Endothelial cell of umbilical vein (primary cell): ENCODE measurements around the gene PLEKHA5. TPM values are rescaled to one million over a fixed set of nuclear protein-coding genes. Genes with fewer than 3 reads are reported as not detected.

Experiments used
- BruUV-seq: library from RNA; stranded (reverse); fragments of 400-500 nt; replicated peaks from 2 replicates; lab custom pipeline; 2021; lab: Mats Ljungman, UMichigan
- CTCF ChIA-PET: fragments of 300-600, 350-600 bp; sonication (Branson Sonifier 250); formaldehyde crosslinking; loops from one replicate; lab custom pipeline; 2021; ENCODE audit warnings: antibody characterized with exemption, inconsistent platforms; lab: Charles Lee
- POLR2A ChIA-PET: fragments of 300-600, 350-600 bp; sonication (Branson Sonifier 250); formaldehyde crosslinking; loops from one replicate; lab custom pipeline; 2021; ENCODE audit warnings: antibody characterized with exemption, inconsistent platforms; lab: Charles Lee
- DNase-seq: peaks from one replicate; pipeline ENCODE4 v3.0.0-alpha.2; 2011; ENCODE audit warnings: low read depth, low spot score
- FAIRE-seq: peaks from 2 replicates; lab custom pipeline; 2011; peaks lifted over from hg19 to GRCh38; lab: Jason Lieb, UNC
- H2AFZ ChIP-seq: 2 replicates; pipeline ENCODE4 v1.6.0; 2012; ENCODE audit warnings: low read depth, low read length, control low read depth, inconsistent platforms
- H3K27ac ChIP-seq: 2 replicates; pipeline ENCODE4 v1.5.1; 2011; ENCODE audit warnings: low read depth, mild to moderate bottlenecking, control low read depth, low read length, moderate library complexity; ENCODE audit not compliant: insufficient read depth
- H3K27me3 ChIP-seq, 2 experiments: 2 replicates each; pipeline versions ENCODE4 v1.6.0 to v1.6.1; 2011; ENCODE audit warnings: low read length in 2 of 2, mixed read lengths in 1 of 2; ENCODE audit not compliant: control insufficient read depth in 2 of 2, insufficient read depth in 2 of 2
- H3K36me3 ChIP-seq, 2 experiments: 2 replicates in 1 of 2; 3 replicates in 1 of 2; pipeline ENCODE4 v1.5.1; 2011; ENCODE audit warnings: low read length in 2 of 2, mild to moderate bottlenecking in 1 of 2, moderate library complexity in 1 of 2; ENCODE audit not compliant: control insufficient read depth in 2 of 2, insufficient read depth in 2 of 2; ENCODE audit errors: extremely low read depth in 1 of 2
- H3K4me1 ChIP-seq: 3 replicates; pipeline ENCODE4 v1.5.1; 2011; ENCODE audit warnings: mild to moderate bottlenecking, low read length; ENCODE audit not compliant: control insufficient read depth, insufficient read depth; ENCODE audit errors: extremely low read depth
- H3K4me2 ChIP-seq: 2 replicates; pipeline ENCODE4 v1.6.1; 2011; ENCODE audit warnings: low read length, control low read depth, mixed read lengths; ENCODE audit not compliant: insufficient read depth
- H3K4me3 ChIP-seq, 3 experiments: fragments of 200-600 bp in 1 of 3; sonication (generic), shearing (Covaris generic) in 1 of 3; replicated peaks in 1 of 3; 2 replicates each; pipeline ENCODE4 v1.5.1; 2011 to 2016; ENCODE audit warnings: control low read depth in 3 of 3, low read length in 3 of 3, mild to moderate bottlenecking in 2 of 3, inconsistent platforms in 1 of 3, low read depth in 1 of 3, moderate library complexity in 1 of 3; ENCODE audit not compliant: insufficient read depth in 1 of 3
- H3K79me2 ChIP-seq: 2 replicates; pipeline ENCODE4 v1.6.0; 2012; ENCODE audit warnings: low read length, inconsistent platforms; ENCODE audit not compliant: control insufficient read depth, insufficient read depth
- H3K9ac ChIP-seq: replicated peaks from 2 replicates; pipeline ENCODE3; 2011; ENCODE audit warnings: low read length, control low read depth; ENCODE audit not compliant: insufficient read depth; ENCODE audit errors: extremely low read depth
- H3K9me1 ChIP-seq: replicated peaks from 3 replicates; pipeline ENCODE4 v1.6.0; 2011; ENCODE audit warnings: mild to moderate bottlenecking, low read length; ENCODE audit not compliant: control insufficient read depth, insufficient read depth; ENCODE audit errors: extremely low read depth
- H3K9me3 ChIP-seq: replicated peaks from 2 replicates; pipeline ENCODE4 v1.5.1; 2012; ENCODE audit warnings: low read length, inconsistent platforms; ENCODE audit not compliant: control insufficient read depth, insufficient read depth
- H4K20me1 ChIP-seq: replicated peaks from 2 replicates; pipeline ENCODE3; 2011; ENCODE audit warnings: mild to moderate bottlenecking, low read length; ENCODE audit not compliant: control insufficient read depth, insufficient read depth; ENCODE audit errors: extremely low read depth
- EZH2 ChIP-seq: IDR thresholded peaks from 2 replicates; pipeline ENCODE4 v1.6.1; 2012; ENCODE audit warnings: borderline replicate concordance, low read depth, mild to moderate bottlenecking, moderate library complexity, low read length, inconsistent platforms; ENCODE audit not compliant: severe bottlenecking
- FOS ChIP-seq: IDR thresholded peaks from 2 replicates; pipeline ENCODE4 v1.6.1; 2011; ENCODE audit warnings: mild to moderate bottlenecking, low read length, moderate library complexity, borderline replicate concordance; ENCODE audit not compliant: insufficient read depth
- GATA2 ChIP-seq: IDR thresholded peaks from 2 replicates; pipeline ENCODE4 v1.7.0; 2011; ENCODE audit warnings: low read depth, mild to moderate bottlenecking, moderate library complexity, mixed read lengths, low read length; ENCODE audit not compliant: insufficient read length, insufficient read depth
- JUN ChIP-seq: IDR thresholded peaks from 2 replicates; pipeline ENCODE4 v1.6.1; 2011; ENCODE audit warnings: borderline replicate concordance, low read depth; ENCODE audit not compliant: insufficient read length, insufficient read depth
- MYC ChIP-seq: IDR thresholded peaks from one replicate; pipeline ENCODE4 v1.6.1; 2011; ENCODE audit warnings: mild to moderate bottlenecking, low read depth, low read length
- POLR2AphosphoS5 ChIP-seq: IDR thresholded peaks from 2 replicates; pipeline ENCODE4 v1.6.1; 2012; ENCODE audit warnings: low read depth, mild to moderate bottlenecking, control low read depth, low read length, moderate library complexity; ENCODE audit not compliant: insufficient read depth
- dilution Hi-C: fragments of 300-500 bp; cut with MboI; formaldehyde crosslinking; loops from one replicate; pipeline ENCODE4 v1.15.0; 2019; ENCODE audit warnings: low sequenced_read_pairs; ENCODE audit not compliant: extremely low pct_ligation_motif_present
- intact Hi-C: fragments of 100-400 bp; cut with micrococcal nuclease; formaldehyde crosslinking; loops from one replicate; pipeline ENCODE4 v1.10.0; 2022
- polyA plus RNA-seq, 4 experiments: library from polyadenylated mRNA; depleted of rRNA in 3 of 4; stranded (reverse) in 3 of 4; unstranded in 1 of 4; fragments of >200 nt; gene quantifications; 2 replicates each; pipeline versions ENCODE4 v1.2.1 to v1.2.3, GENCODE V29; 2011 to 2012; ENCODE audit warnings: missing spikeins in 1 of 4
- total RNA-seq: library from RNA; stranded (reverse); gene quantifications from 2 replicates; pipeline ENCODE4 v1.2.3, GENCODE V29; 2021
- TF ChIP-seq, protein P1 (sequence below): IDR thresholded peaks from 2 replicates; pipeline ENCODE4 v1.6.1; 2011; ENCODE audit not compliant: insufficient read depth, insufficient read length

The PLEKHA5 gene
- total and polyA plus RNA-seq, 2 donors (not counting 3 experiments of a cell fraction or from before 2014, with no cell fraction given) = 2.5 to 12.7 TPM

DNA sequence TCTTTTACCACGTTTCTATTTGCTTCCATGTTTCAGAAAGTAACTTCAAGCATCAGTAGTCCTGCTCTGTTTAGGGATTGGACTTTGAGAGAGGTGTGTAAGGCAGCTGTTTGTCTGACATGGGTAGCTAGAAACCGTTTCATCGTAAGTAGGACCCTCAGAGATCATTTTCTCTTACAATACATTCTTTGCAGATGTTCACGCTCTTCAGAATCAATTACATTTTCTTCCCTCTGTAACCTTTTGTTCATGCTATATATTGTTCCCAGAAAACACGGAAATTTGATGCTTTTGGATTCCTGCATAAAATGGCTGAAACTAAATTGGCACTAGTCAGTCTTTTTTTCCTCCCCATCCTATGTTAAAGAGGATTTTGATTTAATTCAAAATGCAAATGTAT is 247.2 kb downstream of the PLEKHA5 start:
- intact Hi-C loops (no loop called here), dilution Hi-C loops (no loop called here)
- H3K79me2 ChIP-seq = no peaks in the 10 kb centered on the region
- H3K9me3 ChIP-seq = no peaks in the 10 kb centered on the region
- BruUV-seq = no TSS peak
- H3K4me2 ChIP-seq = no peak overlapping the region
- CTCF ChIA-PET = no interaction called here
- H3K4me1 ChIP-seq = no peaks in the 10 kb centered on the region
- H3K27me3 ChIP-seq = no peaks in the 10 kb centered on the region
- H3K4me3 ChIP-seq = no peak overlapping the region
- H3K27ac ChIP-seq = no peak overlapping the region
- H2AFZ ChIP-seq = no peak overlapping the region
- no peaks in the 10 kb centered on the region for H3K9me1 ChIP-seq
- no peak for TF ChIP-seq FOS
- TF ChIP-seq, protein P1, sequence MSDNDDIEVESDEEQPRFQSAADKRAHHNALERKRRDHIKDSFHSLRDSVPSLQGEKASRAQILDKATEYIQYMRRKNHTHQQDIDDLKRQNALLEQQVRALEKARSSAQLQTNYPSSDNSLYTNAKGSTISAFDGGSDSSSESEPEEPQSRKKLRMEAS = no peak
- FAIRE-seq (no peak), DNase-seq (no peak)
- H3K36me3 ChIP-seq = no peaks in the 10 kb centered on the region
- POLR2A ChIA-PET = no interaction called here
- no peaks in the 10 kb centered on the region for H4K20me1 ChIP-seq
- no peak overlapping the region for H3K9ac ChIP-seq

DNA sequence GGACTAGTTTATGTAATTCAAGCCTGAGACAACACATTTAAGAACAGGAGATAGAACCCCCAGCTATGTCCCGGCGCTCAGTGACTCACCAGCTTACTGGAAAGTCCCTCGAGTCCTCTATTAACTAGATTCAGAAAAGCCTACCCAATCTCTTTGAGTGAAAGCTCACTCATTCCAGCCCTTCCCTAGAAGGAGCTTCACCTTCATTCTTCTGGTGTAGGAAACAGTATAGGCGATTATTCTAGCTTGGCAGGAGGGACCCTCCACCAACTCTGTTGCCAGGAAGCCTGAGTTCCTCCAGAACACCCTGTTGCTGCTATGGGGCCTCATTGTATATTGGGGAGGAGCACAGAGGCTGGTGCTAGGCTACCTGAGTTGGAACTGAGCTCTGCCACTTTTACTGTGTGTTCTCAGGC is 252.6 kb downstream of the PLEKHA5 start:
- no peak for FAIRE-seq
- H3K9ac ChIP-seq = no peak overlapping the region
- H3K9me1 ChIP-seq = no peaks in the 10 kb centered on the region
- no peak for TF ChIP-seq MYC
- TF ChIP-seq FOS = no peak
- TF ChIP-seq, protein P1 = no peak
- no peak for TF ChIP-seq POLR2AphosphoS5
- no peak for TF ChIP-seq JUN
- TF ChIP-seq GATA2 = no peak
- no peak for TF ChIP-seq EZH2
- DNase-seq = peak; percentile 65
- dilution Hi-C loops = no loop called here
- H3K36me3 ChIP-seq = no peaks in the 10 kb centered on the region
- BruUV-seq = no TSS peak
- CTCF ChIA-PET = interaction anchor here (0.9 kb wide), 1 partner anchor 30 kb away, joined by 3 read pairs; no protein-coding TSS in a partner anchor
- POLR2A ChIA-PET = no interaction called here
- intact Hi-C loops = no loop called here
- no peak overlapping the region for H3K4me2 ChIP-seq
- H3K4me3 ChIP-seq = no peak overlapping the region
- no peaks in the 10 kb centered on the region for H3K27me3 ChIP-seq
- H3K9me3 ChIP-seq = no peaks in the 10 kb centered on the region
- H2AFZ ChIP-seq = no peak overlapping the region
- no peaks in the 10 kb centered on the region for H4K20me1 ChIP-seq
- no peaks in the 10 kb centered on the region for H3K79me2 ChIP-seq
- H3K27ac ChIP-seq = no peak overlapping the region
- H3K4me1 ChIP-seq = no peaks in the 10 kb centered on the region
